Upper lobe of left lung (tissue), 6 donors: ENCODE data around the gene DLX5. TPM values are rescaled to one million over a fixed set of nuclear protein-coding genes. Genes with fewer than 3 reads are reported as not detected.
A peak's percentile ranks its signal among the peaks of the same experiment; 100 is the strongest.

Source experiments
- ATAC-seq, 2 donors: fragments of 200-7000 bp; cut with Tn5 transposase; one replicate each; pipeline ENCODE4 v1.9.1; 2022; ENCODE audit warnings: mild to moderate bottlenecking in 2 of 2, moderate library complexity in 2 of 2; ENCODE audit not compliant: low FRiP score in 2 of 2
- DNase-seq, 2 donors: peaks; one replicate each; pipeline ENCODE4 v3.0.0-alpha.2; 2019 to 2020
- H3K27ac ChIP-seq, 4 donors: fragments of 200-600 bp; sonication (generic); one replicate each; pipeline ENCODE4 v1.5.1; 2016 to 2019
- H3K27me3 ChIP-seq, 4 donors: fragments of 200-600 bp; sonication (generic); one replicate each; pipeline ENCODE4 v1.5.1; 2017 to 2019
- H3K36me3 ChIP-seq, 4 donors: fragments of 200-600 bp; sonication (generic); one replicate each; pipeline ENCODE4 v1.5.1; 2016 to 2019
- H3K4me1 ChIP-seq, 4 donors: fragments of 200-600 bp; sonication (generic); one replicate each; pipeline ENCODE4 v1.5.1; 2018 to 2019
- H3K4me3 ChIP-seq, 4 donors: fragments of 200-600 bp; sonication (generic); one replicate each; pipeline ENCODE4 v1.5.1; 2017 to 2019; ENCODE audit warnings: mild to moderate bottlenecking in 2 of 4, moderate library complexity in 1 of 4
- H3K9me3 ChIP-seq, 4 donors: fragments of 200-600 bp; sonication (generic); one replicate each; pipeline ENCODE4 v1.5.1; 2018 to 2019
- CTCF ChIP-seq, 6 experiments: fragments of 450-650 bp in 4 of 6; fragments of 200-600 bp in 2 of 6; sonication (generic) in 2 of 6; IDR thresholded peaks; one replicate each; pipeline ENCODE4 v1.5.1; 2016 to 2019; ENCODE audit warnings: antibody characterized with exemption in 6 of 6
- EP300 ChIP-seq, 4 donors: sonication (generic); formaldehyde crosslinking; IDR thresholded peaks; one replicate each; pipeline ENCODE4 v1.5.1; 2017; ENCODE audit warnings: antibody characterized with exemption in 4 of 4, control low read depth in 2 of 4
- POLR2A ChIP-seq, 4 donors: fragments of 450-650 bp; IDR thresholded peaks; one replicate each; pipeline ENCODE4 v1.5.1; 2016 to 2017; ENCODE audit warnings: antibody characterized with exemption in 4 of 4, mild to moderate bottlenecking in 2 of 4
- POLR2AphosphoS5 ChIP-seq, 2 donors: sonication (generic); formaldehyde crosslinking; IDR thresholded peaks; one replicate each; pipeline ENCODE4 v1.5.1; 2017; ENCODE audit warnings: antibody characterized with exemption in 2 of 2
- WGBS, 2 donors: methylation state at CpG; one replicate each; pipeline ENCODE4 v1.1.5; 2017 to 2018; 5-methylcytosine and 5-hydroxymethylcytosine counted together
- total RNA-seq, 6 donors: library from RNA; depleted of rRNA in 4 of 6; stranded (reverse); fragments of >200 nt in 4 of 6; gene quantifications; one replicate each; pipeline versions ENCODE4 v1.1.0 to v1.2.1, GENCODE V29; 2016 to 2021
- donor health status: DM: no; HTN: no; CAD: no; lungs with moderate emphysema.
- donor health status: DM: no; HTN: yes; CAD: no; lungs with severe emphysema.

Gene DLX5
- total RNA-seq, 6 donors from 2014 or later: not detected

- no peak overlapping the region for H3K27ac ChIP-seq
- ATAC-seq: peak in 1 of 2 donors; percentile 11
- no peak for TF ChIP-seq EP300 (IDR thresholded peaks at IDR 0.05)
- no peak for TF ChIP-seq POLR2A (IDR thresholded peaks at IDR 0.05)
- TF ChIP-seq POLR2AphosphoS5 (IDR thresholded peaks at IDR 0.05): no peak
- no peak for TF ChIP-seq CTCF (IDR thresholded peaks at IDR 0.05)
- WGBS, 2 donors: 13% methylated on average over 23 to 37 of the region's 37 CpGs
- H3K4me3 ChIP-seq: no peak overlapping the region
- no peaks in the 10 kb centered on the region for H3K36me3 ChIP-seq
- H3K27me3 ChIP-seq: peaks cover 0 to 75% (median 30%) of the 10 kb centered on the region in 4 donors
- H3K9me3 ChIP-seq: no peaks in the 10 kb centered on the region
- peaks cover 0 to 24% (median 13%) of the 10 kb centered on the region in 4 donors for H3K4me1 ChIP-seq
- peak in 1 of 2 donors; percentile 55 for DNase-seq
Measured at GRCh38 chr7:97017192-97018125, 7.2 kb downstream of the DLX5 start.

GRCh38 chr7:97016381-97017191 is 8.0 kb downstream of the DLX5 start:
- H3K36me3 ChIP-seq: no peaks in the 10 kb centered on the region
- DNase-seq (peak in 1 of 2 donors; percentile 64), ATAC-seq (peak; percentile 16 to 23)
- peaks cover 0 to 21% (median 11%) of the 10 kb centered on the region in 4 donors for H3K4me1 ChIP-seq
- no peak overlapping the region for H3K27ac ChIP-seq
- no peak overlapping the region for H3K4me3 ChIP-seq
- WGBS, 2 donors: 7 to 8% methylated on average over 41 to 50 of the region's 55 CpGs
- TF ChIP-seq EP300 (IDR thresholded peaks at IDR 0.05): no peak
- TF ChIP-seq POLR2A (IDR thresholded peaks at IDR 0.05): no peak
- TF ChIP-seq CTCF (IDR thresholded peaks at IDR 0.05): no peak
- no peak for TF ChIP-seq POLR2AphosphoS5 (IDR thresholded peaks at IDR 0.05)
- H3K27me3 ChIP-seq: peaks cover 0 to 72% (median 33%) of the 10 kb centered on the region in 4 donors
- H3K9me3 ChIP-seq: no peaks in the 10 kb centered on the region

GRCh38 chr7:97015756-97016380 is 8.8 kb downstream of the DLX5 start:
- DNase-seq (no peak), ATAC-seq (no peak)
- peaks cover 0 to 14% (median 6%) of the 10 kb centered on the region in 4 donors for H3K4me1 ChIP-seq
- no peaks in the 10 kb centered on the region for H3K36me3 ChIP-seq
- peaks cover 0 to 71% (median 28%) of the 10 kb centered on the region in 4 donors for H3K27me3 ChIP-seq
- H3K4me3 ChIP-seq: no peak overlapping the region
- WGBS, 2 donors: 13 to 19% methylated on average over 11 to 12 of the region's 12 CpGs
- no peak overlapping the region for H3K27ac ChIP-seq
- TF ChIP-seq CTCF (IDR thresholded peaks at IDR 0.05): no peak
- no peak for TF ChIP-seq POLR2AphosphoS5 (IDR thresholded peaks at IDR 0.05)
- no peak for TF ChIP-seq EP300 (IDR thresholded peaks at IDR 0.05)
- no peak for TF ChIP-seq POLR2A (IDR thresholded peaks at IDR 0.05)
- no peaks in the 10 kb centered on the region for H3K9me3 ChIP-seq

GRCh38 chr7:97015279-97015678 is 9.4 kb downstream of the DLX5 start:
- H3K4me3 ChIP-seq: no peak overlapping the region
- WGBS, 2 donors: 20 to 28% methylated on average over 3 of the region's 3 CpGs
- no peaks in the 10 kb centered on the region for H3K9me3 ChIP-seq
- no peak for DNase-seq
- peaks cover 0 to 11% (median 5%) of the 10 kb centered on the region in 4 donors for H3K4me1 ChIP-seq
- no peak for ATAC-seq
- no peak overlapping the region for H3K27ac ChIP-seq
- H3K36me3 ChIP-seq: no peaks in the 10 kb centered on the region
- TF ChIP-seq CTCF (IDR thresholded peaks at IDR 0.05) (no peak), POLR2AphosphoS5 (IDR thresholded peaks at IDR 0.05) (no peak), POLR2A (IDR thresholded peaks at IDR 0.05) (no peak), EP300 (IDR thresholded peaks at IDR 0.05) (no peak)
- peaks cover 0 to 68% (median 24%) of the 10 kb centered on the region in 4 donors for H3K27me3 ChIP-seq
